Endometrial microvascular endothelial cells (primary cell): Measurements from ENCODE around the gene GET4. TPM values are rescaled to one million over a fixed set of nuclear protein-coding genes. Genes with fewer than 3 reads are reported as not detected.

Experiments used
- in situ Hi-C: cut with HindIII; loops from 2 replicates; pipeline ENCODE4 v1.10.0; 2017; ENCODE audit warnings: low sequenced_read_pairs, low pct_unique_long_range_greater_than_20kb; ENCODE audit errors: inconsistent ontology term
- total RNA-seq: library from RNA; depleted of rRNA; stranded (reverse); fragments of >200 nt; gene quantifications from one replicate; pipeline ENCODE4 v1.2.3, GENCODE V29; 2015; ENCODE audit errors: inconsistent ontology term

GET4 gene
- total RNA-seq, 1 donor from 2014 or later: 45.6 TPM

DNA sequence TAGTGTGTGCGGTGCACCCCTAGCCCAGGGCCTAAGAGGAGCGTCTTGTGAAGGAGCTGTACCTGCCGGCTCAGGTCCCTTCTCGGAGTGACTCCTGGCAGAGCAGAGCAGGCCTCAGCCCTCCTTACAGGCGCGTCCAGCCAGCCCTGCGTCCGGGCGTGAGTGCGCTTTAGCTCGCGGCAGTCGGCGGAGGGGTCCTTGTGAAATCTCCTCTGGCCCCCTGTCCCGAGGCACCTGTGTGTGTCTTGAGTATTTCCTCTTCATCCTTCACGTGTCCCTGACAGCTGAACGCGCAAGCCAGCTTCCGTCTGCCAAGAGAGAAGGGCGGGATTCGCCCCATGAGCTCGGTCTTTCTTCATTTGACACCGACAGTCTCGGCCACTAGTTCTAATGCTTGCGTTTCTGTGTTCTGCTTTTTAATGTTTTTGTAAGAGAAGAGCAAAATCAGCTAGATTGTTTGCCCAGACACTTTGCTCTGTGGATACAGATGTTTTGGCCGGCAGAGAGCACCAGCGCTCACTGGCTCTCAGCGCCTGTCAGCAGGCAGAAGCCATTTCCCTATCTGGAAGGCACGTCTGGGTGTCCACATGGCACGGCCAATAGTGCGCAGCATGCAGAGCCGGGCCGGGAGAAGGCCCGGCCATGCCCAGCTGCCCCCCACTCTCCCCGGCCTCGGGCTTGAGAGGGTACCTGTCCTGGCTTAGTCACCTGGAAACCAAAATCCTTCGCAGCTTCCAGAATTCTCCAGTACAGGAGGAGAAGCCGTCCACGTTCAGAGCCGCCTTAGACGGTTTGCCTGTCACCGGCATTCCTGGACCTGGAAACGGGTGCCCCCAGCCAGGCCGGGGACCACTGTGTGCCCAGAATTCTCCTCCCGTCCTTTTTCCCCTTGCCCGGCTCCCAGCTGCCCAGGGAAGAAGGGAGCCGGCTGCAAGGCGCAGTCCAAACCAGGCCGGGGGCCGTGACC, 7.0 kb downstream of the GET4 start:
- in situ Hi-C loops: no loop called here

DNA sequence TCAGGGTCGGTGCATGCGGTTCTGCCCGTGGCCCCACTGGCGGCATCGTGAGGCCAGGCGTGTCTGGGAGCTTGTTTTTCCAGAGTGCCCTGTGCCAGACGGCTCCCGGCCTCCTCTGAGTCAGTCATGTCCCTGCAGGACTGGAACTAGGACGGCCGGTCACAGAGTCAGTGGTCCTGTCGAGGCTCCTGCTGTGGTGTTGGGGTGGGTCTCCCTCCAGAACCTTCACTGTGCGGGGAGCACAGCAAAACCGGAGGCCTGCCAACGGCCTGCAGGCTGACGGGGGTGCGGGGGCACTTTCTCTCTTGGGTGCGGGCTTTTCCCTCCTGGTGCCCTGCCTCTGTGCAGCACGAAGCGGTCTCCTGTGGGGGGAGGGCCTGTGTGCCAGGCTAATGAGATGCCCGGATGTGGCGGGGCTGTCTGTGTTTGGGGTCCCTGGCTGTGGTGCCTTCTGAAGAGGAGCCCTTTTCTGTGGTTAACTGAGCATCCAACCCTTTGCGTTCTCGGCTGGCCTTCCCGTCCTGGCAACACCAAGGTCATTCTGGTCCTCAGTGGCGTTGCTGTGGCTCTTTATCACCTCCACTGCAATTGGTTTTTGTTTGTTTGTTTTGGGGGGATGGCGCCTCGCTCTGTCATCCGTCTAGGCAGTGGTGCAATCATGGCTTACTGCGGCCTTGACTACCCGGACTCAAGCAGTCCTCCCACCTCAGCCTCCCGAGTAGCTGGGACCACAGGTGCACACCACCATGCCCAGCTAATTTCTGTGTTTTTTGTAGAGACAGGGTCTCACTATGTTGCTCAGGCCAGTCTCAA, 8.0 kb downstream of the GET4 start:
- in situ Hi-C loops: no loop called here

DNA sequence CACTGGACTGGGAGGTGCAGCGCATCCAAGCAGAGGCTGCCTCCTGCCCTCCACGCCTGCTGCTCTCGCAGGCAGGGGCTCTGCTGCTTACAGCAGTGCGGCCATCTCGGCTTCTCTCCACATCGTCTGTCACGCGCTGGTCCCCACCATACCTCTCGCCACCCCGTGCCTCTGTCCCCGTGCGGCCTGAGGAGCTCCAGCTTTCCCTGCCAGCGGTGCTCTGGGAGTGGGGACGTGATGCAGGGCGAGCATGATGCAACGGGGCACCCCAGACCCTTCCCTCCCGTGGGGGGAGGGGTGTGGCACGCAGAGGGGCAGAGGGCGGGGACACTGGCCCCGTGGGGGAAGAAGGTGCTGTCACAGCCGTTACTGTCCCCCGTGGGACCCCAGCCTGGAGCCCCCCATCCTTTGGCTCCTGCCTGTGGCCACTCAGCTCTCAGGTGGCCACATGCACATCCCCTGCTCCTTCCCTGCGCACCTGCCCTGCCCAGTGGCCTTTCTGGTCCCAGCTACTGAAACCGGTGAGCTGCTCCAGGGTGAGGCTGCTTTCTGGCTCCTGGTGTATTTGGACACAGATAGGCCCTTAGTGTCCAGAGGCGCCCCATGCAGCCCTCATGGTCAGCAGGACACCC, 9.0 kb downstream of the GET4 start:
- in situ Hi-C loops: no loop called here

DNA sequence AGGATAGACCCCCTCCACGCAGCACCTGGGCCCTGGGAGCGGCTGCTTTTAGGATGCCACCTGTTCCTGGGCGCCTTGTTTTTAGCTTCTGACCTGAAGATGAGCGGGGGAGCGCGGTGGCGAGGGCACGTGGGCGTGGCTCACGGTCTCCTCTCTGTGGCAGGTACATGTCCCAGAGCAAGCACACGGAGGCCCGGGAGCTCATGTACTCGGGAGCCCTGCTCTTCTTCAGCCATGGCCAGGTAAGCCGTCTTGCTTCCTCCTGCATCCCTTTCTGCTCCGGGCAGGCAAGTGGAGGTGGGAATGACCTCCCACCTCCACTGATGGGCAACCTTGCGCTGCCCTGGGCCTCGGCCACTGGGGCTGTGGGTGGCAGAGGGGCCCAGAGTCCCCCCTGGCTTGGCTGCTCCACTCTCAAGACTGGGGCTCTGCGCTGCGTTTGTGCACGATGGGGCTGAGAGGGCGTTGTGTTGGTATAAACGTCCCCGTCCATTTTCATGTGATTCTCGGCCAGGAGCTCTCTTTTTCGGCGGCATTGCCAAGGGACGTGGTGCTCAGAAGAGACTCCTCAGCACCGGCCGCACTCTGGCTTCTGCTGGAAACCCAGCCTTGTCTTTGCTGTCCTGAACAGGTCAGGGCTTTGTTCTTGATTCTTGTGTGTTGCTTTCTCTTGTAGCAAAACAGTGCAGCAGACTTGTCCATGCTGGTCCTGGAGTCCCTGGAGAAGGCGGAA, 9.7 kb downstream of the GET4 start:
- in situ Hi-C loops: no loop called here

DNA sequence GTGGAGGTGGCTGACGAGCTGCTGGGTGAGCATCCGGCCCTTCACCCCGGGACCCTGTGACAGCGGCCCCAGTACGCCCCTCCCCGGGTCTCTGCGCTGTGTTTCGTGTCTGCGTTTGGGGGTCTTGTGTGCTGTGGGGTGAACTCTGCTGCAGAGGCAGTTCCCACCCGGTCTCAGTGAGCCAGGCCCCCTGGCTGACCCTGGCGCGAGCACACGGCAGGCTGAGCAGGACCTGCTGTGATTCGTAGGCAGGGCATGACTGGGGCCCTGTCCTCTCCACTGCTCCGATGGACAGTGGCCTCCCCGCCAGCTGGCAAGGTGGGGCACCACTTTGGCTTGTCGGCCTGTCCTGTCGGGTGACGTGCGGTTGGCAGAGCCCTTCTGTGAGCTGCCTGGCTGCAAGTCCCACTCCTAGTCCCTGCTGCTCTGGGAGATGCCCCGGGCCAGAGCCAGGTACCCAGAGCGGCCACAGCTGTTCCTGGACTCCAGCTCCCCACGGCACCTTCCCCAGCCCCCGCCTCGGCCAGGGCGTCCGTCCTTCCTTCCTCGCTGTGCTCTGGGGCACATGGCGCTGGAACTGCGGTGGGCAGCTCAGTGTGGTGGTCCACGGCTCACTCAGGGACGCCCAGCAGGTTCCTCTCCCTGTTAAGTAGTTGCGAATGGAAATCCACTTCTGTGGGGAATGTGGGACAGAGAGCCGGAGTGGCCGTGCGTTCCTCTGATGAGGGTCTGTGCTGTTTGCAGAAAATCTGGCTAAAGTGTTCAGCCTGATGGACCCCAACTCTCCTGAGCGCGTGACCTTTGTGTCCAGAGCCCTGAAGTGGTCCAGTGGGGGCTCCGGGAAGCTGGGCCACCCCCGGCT, 10.5 kb downstream of the GET4 start:
- in situ Hi-C loops: no loop called here

DNA sequence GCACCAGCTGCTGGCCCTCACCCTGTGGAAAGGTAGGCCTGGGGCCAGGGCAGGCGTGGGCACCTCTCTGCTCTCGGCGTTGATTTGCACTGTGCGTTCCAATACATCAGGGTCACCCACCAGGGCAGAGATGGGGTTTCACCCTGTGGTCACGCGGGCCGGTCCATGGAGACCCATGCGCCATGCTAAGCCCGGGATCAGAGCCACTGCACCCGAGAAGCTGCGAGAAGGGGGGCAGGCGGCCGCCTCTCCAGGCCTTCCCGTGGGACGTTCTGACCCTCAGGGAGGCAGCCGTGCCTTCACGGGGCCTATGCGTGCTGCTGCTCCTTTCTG, 11.1 kb downstream of the GET4 start:
- in situ Hi-C loops: no loop called here

DNA sequence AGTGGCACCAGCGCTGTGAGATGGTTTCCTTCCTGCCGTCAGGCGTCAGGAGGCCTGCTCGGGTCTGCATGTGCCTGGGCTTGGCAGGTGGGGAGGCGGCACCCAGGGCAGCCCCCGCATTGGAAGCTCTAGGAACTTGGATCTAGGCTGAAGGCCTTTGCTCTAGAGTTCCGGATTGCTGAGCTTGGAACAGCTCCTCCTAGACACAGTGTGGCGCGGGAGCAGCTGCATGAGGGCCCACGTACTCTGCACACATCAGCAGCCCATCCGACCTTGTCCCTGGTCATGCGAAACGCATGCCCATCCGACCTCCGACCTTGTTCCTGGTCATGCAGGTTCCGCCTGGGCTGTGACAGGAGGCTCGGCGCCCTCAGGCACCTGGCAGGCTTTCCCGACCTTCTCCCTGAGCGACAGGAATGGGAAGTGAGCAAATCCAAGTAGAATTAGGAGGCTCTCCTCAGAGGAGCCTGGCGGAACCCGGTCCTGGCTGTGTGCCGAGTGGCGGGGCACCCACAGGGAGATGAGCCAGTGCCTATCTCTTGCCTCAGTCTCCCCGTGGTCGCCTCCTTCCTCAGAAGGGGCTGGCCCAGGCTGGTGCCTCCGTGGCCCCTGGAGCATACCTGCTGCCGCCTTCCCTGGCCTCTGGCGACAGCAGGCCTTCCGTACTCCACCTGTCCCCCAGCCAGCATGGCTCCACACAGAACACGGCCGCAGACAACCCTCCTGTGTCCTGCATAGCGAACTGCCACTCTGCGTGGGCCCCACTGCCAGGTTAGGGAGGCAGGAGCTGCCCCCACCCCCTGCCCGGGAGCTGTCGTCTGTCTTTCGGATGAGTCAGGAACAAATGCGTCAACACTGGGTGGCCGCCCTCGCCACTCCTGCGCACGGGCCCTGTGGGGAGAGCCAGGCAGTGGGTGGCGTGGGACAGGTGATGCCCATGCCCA, 12.0 kb downstream of the GET4 start:
- in situ Hi-C loops: no loop called here

DNA sequence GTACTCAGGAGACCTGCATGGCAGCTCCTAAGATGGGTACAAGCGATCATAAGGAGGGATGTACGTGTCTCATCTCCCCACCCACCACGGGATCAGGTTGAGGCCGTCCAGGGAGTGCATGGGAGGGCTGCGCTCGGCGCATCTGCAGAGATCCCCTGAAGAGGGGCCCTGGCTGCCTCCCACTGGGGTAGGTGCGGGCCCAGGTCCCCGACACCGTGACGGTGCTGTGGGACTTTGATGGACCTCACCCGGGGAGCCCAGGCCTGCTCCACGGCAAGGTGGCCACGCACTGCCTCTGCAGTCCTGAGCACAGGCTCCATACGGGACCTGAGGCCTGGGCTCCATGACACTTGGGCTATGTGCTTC, 12.7 kb downstream of the GET4 start:
- in situ Hi-C loops: no loop called here

DNA sequence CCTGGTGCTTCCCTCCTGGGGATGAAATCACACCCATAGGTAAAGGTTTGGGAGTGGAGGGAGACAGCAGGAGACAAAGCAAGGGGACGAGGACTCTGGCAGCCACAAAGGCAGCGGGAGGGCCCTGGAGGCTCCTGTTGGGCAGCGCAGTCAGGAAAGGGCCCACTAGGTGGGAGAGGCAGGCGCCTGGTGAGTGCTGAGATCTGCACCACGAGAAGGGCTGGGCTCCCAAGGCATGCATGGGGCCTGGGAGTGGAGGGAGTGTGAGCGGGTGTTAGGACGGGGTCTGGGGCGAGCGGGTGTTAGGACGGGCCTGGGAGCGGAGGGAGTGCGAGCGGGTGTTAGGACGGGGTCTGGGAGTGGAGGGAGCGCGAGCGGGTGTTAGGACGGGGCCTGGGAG, 13.0 kb downstream of the GET4 start:
- in situ Hi-C loops: no loop called here

DNA sequence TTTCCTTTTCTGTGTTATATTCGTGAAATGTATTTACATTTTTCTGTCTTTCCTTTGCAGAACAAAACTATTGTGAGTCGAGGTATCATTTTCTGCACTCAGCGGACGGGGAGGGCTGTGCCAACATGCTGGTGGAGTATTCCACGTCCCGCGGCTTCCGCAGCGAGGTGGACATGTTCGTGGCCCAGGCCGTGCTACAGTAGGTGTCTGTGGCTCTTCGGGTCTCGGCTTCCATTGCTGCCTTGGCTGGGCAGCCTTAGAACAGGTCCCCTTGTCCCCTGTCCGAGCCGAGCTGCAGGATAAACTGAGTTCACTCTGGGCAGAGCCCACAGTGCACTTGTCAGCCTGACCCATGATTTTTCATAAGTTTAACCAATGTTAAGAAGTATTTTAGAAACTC, 14.5 kb downstream of the GET4 start:
- in situ Hi-C loops: no loop called here

DNA sequence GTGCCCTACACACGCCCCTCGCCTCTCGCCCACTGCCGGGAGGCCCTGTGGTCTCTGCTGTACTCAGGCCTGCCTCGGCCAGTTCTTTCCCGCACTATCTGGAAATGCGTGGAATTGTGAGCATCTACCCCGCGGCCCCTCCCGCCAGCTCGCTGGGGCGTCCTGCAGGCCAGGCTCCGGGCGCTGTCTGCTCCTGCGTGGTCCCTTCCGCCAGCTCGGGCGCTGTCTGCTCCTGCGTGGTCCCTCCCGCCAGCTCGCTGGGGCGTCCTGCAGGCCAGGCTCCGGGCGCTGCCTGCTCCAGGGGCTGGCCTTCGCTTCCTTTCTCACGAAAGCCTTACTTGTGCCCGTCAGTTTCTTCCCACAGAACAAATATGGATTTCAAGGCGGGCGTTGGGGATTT, 14.9 kb downstream of the GET4 start:
- in situ Hi-C loops: no loop called here

DNA sequence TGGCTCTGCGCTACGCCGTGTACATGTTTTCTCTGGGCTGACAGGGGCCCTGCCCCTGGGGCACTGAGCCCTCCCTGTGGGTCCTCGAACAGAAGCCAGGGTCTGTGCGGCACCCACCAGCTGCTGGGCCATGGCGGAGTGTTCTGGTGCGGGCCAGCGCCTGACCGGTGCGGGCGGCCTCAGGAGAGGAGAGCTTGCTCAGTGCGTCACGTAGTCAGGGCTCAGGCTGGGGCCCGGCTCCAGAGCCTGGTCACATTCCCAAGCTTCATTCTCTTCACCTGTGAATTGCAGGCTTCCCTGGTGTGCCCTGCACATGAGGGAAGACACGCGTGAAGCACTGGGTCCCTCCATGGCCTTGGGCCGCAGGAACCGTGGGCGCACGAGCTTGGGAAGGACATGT, 15.5 kb downstream of the GET4 start:
- in situ Hi-C loops: no loop called here

DNA sequence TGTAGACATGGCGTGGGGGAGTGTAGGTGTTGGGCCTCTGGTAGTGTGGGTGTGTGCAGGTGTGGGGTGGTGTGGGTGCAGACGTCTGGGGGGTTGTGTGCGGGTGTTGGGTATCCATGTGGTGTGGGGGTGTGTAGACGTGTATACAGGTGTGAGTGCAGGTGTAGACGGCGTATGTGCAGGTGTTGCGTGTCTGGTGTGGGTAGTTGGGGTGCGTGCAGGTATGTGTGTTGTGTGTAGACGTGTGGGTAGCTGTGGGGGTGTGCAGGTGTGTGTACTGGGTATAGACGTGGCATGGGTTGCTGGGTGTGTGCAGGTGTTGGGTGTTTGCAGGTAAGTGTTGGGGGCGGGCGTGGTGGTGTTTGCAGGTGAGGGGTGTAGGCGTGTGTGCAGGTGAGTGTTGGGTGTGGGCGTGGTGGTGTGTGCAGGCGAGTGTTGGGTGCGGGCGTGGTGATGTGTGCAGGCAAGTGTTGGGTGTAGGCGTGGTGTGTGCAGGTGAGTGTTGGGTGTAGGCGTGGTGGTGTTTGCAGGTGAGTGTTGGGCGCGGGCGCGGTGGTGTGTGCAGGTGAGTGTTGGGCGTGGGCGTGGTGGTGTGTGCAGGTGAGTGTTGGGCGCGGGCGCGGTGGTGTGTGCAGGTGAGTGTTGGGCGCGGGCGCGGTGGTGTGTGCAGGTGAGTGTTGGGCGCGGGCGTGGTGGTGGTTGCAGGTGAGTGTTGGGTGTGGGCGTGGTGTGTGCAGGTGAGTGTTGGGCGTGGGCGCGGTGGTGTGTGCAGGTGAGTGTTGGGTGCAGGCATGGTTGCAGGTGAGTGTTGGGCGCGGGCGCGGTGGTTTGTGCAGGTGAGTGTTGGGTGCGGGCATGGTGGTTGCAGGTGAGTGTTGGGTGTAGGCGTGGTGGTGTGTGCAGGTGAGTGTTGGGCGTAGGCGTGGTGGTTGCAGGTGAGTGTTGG, 16.6 kb downstream of the GET4 start:
- in situ Hi-C loops: no loop called here

DNA sequence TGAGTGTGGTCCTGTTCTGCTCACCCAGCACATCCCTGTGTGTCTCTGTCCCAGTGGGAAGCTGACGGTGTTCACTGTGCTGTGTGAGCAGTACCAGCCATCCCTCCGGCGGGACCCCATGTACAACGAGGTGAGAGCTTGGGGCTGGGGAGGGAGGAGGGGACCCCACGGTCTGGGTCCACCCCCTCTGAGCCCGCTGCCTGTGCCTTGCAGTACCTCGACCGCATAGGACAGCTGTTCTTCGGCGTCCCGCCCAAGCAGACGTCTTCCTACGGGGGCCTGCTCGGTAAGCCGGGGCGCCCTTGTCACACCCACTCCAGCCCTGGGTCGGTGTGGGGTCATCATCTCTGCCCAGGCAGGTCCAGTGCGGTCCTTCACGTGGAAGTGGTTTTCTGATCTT, 17.3 kb downstream of the GET4 start:
- in situ Hi-C loops: no loop called here

DNA sequence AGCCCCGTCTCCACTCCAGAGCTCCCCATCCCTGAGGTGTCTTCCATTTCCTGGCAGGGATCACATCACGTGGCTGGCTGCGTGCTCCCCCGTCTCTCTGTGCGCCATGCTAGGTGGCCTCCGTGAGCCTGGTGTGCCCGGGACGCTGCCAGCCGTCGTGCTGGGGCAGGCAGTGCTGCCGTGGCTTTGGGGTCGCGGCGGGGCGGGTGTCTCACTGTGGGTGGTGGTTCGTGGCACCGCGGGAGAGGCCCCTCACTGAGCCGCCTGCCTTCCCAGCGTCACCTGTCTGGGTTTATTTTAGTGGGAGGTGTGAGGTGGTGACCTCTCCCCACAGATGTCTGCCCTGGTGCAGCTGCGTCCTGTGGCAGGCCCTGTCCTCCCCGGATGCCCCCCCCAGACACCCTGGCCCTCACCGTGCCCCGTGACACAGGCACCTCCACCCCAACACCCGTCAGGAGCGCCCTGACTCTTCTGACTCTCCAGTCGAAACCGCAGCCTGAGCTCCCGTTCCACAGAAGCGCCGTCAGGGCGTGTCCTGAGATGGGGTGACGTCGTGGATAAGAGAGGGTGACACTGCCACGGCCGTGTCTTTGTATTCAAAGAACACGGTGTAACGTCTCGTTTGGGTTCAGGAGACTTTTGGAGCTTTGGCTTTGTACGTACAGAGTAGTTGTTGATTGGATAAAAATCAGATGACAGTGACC, 18.0 kb downstream of the GET4 start:
- in situ Hi-C loops: no loop called here
